RWPE1 (cell line): Measurements from ENCODE around the gene TNFRSF17.
"Not testable (repeated sequence)": the region's sequence is repeated elsewhere in the genome, so short reads cannot be mapped to it uniquely, and the experiment has no call there.

Experiments used
- CTCF ChIA-PET: fragments of 350-600 bp; sonication (Branson Sonifier 250); formaldehyde crosslinking; extraction: SDS; loops from one replicate; lab custom pipeline; 2021; lab: Yijun Ruan, JAX
- POLR2A ChIA-PET: fragments of 400-600 bp; formaldehyde crosslinking; extraction: SDS; loops from one replicate; lab custom pipeline; 2020; ENCODE audit warnings: antibody characterized with exemption; ENCODE audit not compliant: low non-redundant PET; lab: Yijun Ruan, JAX
- DNase-seq: peaks from one replicate; pipeline ENCODE4 v3.0.0; 2012; ENCODE audit warnings: low spot score
- H3K27ac ChIP-seq: fragments of 450-650 bp; 2 replicates; pipeline ENCODE4 v1.5.1; 2017
- TF ChIP-seq, protein P1 (sequence below): fragments of 450-650 bp; conservative IDR thresholded peaks from 2 replicates; pipeline ENCODE4 v1.5.1; 2017; ENCODE audit warnings: low read depth, mild to moderate bottlenecking

Gene TNFRSF17

DNA sequence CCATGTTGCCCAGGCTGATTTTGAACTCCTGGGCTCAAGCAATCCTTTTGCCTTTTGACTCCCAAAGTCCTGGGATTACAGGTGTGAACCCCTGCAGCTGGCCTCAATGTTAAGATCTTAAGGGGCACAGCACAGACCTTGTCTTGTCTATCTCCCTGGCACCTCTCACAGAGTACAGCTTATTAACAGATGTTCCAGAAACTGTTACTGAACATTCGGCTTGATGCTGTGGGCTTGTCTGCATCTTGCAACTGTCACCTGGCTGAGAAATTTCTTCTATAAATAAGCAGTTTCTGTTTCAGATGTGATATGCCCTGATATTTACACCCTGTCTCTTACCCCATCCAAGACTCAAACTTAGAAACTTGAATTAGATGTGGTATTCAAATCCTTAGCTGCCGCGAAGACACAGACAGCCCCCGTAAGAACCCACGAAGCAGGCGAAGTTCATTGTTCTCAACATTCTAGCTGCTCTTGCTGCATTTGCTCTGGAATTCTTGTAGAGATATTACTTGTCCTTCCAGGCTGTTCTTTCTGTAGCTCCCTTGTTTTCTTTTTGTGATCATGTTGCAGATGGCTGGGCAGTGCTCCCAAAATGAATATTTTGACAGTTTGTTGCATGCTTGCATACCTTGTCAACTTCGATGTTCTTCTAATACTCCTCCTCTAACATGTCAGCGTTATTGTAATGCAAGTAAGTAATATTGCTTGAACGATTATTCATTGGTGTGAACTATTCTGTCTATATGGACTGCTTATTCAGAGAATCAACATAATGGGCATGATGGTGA is at the start of gene TNFRSF17:
Gene TNFRSF17, plus strand, starts transcription at position 450 of the 791 bp plus-strand sequence. Its CDS starts 115 bp downstream, at position 565.
- H3K27ac ChIP-seq = no peak within 1 kb of the TSS
- no peak for DNase-seq
- ChIA-PET POLR2A (no interaction called here), CTCF (interaction anchor here (1.5 kb wide), 1 partner anchor 16 kb away, joined by 3 read pairs; no protein-coding TSS in a partner anchor)
- TF ChIP-seq, protein P1, sequence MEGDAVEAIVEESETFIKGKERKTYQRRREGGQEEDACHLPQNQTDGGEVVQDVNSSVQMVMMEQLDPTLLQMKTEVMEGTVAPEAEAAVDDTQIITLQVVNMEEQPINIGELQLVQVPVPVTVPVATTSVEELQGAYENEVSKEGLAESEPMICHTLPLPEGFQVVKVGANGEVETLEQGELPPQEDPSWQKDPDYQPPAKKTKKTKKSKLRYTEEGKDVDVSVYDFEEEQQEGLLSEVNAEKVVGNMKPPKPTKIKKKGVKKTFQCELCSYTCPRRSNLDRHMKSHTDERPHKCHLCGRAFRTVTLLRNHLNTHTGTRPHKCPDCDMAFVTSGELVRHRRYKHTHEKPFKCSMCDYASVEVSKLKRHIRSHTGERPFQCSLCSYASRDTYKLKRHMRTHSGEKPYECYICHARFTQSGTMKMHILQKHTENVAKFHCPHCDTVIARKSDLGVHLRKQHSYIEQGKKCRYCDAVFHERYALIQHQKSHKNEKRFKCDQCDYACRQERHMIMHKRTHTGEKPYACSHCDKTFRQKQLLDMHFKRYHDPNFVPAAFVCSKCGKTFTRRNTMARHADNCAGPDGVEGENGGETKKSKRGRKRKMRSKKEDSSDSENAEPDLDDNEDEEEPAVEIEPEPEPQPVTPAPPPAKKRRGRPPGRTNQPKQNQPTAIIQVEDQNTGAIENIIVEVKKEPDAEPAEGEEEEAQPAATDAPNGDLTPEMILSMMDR = no peak

DNA sequence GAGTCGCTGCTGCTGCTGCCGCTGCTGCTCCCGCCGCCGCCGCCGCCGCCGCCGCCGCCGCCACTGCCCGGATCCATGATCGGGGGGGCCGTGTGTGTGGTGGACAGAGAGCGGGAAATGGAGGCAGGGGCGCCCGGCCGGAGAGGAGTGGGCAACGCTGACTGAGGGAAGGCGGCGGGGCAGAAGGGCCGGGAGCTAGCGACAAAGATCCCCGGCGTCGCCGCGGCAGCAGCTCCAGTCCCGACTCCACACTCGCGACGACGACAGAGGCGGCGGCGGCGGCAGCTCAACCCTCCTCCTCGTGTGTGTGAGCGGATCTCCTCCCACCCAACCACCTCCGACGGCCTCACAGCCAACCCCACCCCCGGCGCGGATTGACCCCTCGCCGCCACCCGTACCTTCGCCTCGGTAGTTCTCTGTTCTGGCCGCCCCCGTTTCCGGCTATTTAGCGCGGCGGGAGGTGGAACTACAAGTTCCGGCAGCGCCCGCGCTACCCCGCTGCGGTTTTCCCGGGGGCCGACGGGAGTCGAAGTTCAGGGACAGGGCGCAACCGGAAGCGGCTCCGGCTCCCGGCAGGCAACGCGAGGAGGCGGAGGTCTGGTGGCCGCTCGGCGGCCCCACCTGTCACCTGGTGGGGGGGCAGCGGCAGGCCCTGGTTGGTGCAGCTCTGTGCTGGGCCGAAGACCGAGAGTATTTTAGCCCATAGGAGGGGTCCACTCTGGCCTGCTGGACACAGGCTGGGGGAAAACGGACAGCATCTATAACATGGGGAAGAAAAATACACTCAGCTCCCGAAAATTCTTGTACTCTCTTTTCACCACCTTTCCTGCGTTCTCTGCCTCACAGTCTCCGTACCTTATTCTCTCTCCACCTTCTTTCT is 49.1 kb upstream of the TNFRSF17 start, which contains the start of gene GSPT1:
Gene GSPT1, minus strand, starts transcription at position 313 of the 880 bp plus-strand sequence. Its CDS starts 236 bp downstream, at position 77.
- TF ChIP-seq, protein P1 = no peak
- peak within 1 kb of the TSS; percentile 87 for H3K27ac ChIP-seq
- ChIA-PET POLR2A (interaction anchor here (0.7 kb wide), 1 partner anchor 56 kb away, joined by 5 read pairs; no protein-coding TSS in a partner anchor), CTCF (interaction anchor here (0.9 to 2.1 kb wide), 2 partner anchors 57 to 152 kb away, joined by 3 to 9 read pairs; no protein-coding TSS in a partner anchor)
- DNase-seq = peak; percentile 93

DNA sequence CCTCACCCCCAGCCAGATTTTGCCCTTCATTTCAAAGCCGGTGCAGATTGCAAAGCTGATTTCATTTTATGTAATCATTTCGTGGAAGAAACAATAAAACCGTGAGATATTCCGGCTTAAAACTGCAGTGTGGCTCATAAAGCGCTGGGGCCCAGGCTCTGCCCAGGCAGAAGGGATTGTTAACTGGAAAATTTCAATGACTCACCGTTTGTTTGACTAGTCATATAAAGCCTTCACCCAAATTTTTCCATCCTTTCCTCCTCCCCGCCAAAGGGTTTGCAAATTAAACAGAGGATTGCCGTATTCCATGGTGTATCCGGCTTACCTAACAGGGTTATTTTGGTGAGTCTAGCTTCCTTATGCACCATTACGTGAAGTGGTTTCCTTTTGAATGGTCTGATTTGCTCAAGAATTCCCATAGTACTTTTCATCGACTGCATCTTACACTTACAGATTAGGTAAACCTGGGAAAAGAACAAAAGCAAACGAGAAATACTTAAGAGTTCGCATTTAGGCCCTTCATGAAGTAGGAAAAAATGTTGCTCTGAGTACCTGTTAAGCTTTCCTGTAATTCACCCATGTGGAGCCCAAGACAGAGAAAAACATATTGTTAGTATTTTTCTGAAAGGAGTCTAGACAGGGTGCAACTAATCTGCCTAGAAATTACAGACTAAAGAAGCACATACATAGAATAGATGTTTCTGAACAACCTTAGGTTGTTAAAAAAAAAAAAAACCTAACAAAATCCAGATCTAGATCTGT is 48.3 kb upstream of the TNFRSF17 start:
- H3K27ac ChIP-seq = peak overlapping the region; percentile 87
- POLR2A ChIA-PET = no interaction called here
- TF ChIP-seq, protein P1 = 0 out of 2 replicates have a peak, but pooled peaks have one; percentile 8
- DNase-seq = peak; percentile 74
- CTCF ChIA-PET = interaction anchor here (0.6 to 2.1 kb wide), 3 partner anchors 43 to 151 kb away, joined by 3 to 9 read pairs (median 4); no protein-coding TSS in a partner anchor

DNA sequence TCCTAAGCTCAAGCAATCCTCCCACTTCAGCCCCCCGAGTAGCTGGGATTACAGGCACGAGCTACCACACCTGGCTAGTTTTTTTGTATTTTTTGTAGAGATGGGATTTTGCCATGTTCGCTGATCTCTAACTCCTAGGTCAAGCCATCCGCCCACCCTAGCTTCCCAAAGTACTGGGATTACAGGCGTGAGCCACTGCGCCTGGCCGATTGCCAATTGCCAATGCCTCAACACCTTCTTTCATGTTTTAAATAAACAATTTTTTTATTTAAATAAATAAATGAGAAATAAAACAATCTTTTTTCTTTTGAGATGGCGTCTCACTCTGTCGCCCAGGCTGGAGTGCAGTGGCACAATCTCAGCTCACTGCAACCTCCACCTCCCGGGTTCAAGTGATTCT is 41.0 kb upstream of the TNFRSF17 start:
- CTCF ChIA-PET, H3K27ac ChIP-seq, DNase-seq, POLR2A ChIA-PET: not testable (repeated sequence)

DNA sequence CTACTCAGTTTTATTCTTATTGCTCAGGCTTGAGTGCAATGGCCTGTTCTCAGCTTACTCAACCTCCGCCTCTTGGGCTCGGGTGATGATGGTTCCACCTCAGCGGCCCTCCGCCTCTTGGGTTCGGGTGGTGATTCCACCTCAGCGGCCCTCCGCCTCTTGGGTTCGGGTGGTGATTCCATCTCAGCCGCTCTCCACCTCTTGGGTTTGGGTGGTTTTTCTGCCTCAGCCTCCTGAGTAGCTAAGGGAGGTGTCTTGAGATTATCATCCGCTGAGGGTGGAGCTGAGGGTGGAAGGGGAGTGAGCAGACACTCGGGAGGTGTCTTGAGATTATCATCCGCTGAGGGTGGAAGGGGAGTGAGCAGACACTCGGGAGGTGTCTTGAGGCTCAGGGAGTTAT is 37.7 kb upstream of the TNFRSF17 start:
- DNase-seq, POLR2A ChIA-PET, H3K27ac ChIP-seq, CTCF ChIA-PET: not testable (repeated sequence)

DNA sequence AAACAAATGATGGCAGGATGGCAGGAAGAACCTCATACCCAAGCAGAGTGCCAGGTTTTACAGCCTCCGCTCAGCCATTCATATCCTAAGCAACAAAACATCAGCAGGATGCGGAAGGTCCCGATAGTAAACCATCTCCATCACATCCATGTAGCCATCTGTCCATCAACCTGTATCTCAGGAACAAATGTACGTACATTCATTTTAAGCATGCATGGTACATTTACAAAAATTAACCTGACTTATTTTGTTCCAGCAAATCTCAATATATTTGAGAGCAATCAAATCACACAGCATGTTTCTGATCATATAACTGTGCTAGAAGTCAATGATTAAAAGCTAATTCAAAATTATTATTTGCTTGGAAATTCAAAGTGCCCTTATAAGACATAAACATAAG is 23.1 kb upstream of the TNFRSF17 start, which contains the start of gene NPIPB2:
Gene NPIPB2, minus strand, starts transcription at position 101 of the 400 bp plus-strand sequence. Its CDS starts 0 bp downstream, at position 101.
- POLR2A ChIA-PET, CTCF ChIA-PET, H3K27ac ChIP-seq, DNase-seq: not testable (repeated sequence)

DNA sequence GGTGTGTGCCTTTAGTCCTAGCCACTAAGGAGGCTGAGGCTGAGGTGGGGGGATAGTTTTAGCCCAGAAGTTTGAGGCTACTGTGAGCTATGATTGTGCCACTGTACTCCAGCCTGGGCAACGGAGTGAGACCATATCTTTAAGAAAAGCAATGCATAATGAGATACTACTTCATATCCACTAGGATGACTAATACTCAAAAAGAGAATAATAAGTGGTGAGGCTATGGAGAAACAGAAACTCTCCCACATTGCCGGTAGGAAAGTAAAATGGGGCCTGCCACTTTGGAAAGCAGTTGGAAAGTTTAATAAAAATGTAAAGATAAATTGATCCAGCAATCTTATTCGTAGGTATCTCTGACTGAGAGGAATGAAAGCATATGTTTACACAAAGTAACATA is 18.6 kb upstream of the TNFRSF17 start:
- H3K27ac ChIP-seq = no peak overlapping the region
- TF ChIP-seq, protein P1 = no peak
- ChIA-PET CTCF (interaction anchor here (0.6 to 3.0 kb wide), 2 partner anchors 121 to 509 kb away, joined by 6 to 13 read pairs; no protein-coding TSS in a partner anchor), POLR2A (no interaction called here)
- DNase-seq = no peak
